ENCODE measurements around the gene ISM1.

GRCh38 chr20:13226367-13226766, 5.3 kb downstream of the ISM1 start:
- TF ChIP-seq EZH2 (IDR thresholded peaks at IDR 0.05; ENCODE audit: low read depth, unreplicated experiment) (no peak), REST (IDR thresholded peaks at IDR 0.05; ENCODE audit: unreplicated experiment) (no peak), CREB1 (CRISPR knock-in tag; IDR thresholded peaks at IDR 0.05; ENCODE audit: low read depth) (no peak), CTCF (conservative IDR thresholded peaks at IDR 0.05; ENCODE audit: low read depth in 2 of 2) (no peak), EZH2phosphoT487 (IDR thresholded peaks at IDR 0.05; ENCODE audit: unreplicated experiment) (no peak), POLR2AphosphoS5 (IDR thresholded peaks at IDR 0.05; ENCODE audit: low read depth) (no peak), ZNF331 (CRISPR knock-in tag; IDR thresholded peaks at IDR 0.05; ENCODE audit: low read depth) (peak; percentile 87), JUNB (IDR thresholded peaks at IDR 0.05; ENCODE audit: unreplicated experiment) (no peak), ZNF114 (CRISPR knock-in tag; IDR thresholded peaks at IDR 0.05) (no peak), NANOG (IDR thresholded peaks at IDR 0.05; ENCODE audit: borderline replicate concordance) (no peak), STAT1 (IDR thresholded peaks at IDR 0.05; ENCODE audit: unreplicated experiment) (no peak), ETS1 (IDR thresholded peaks at IDR 0.05) (no peak), ZNF462 (CRISPR knock-in tag; IDR thresholded peaks at IDR 0.05) (no peak)
